Activated CD8-positive, alpha-beta T cell treated with anti-CD3 and anti-CD28 coated beads for 36 hours (primary cell): ENCODE data around the gene ZNF644. TPM values are rescaled to one million over a fixed set of nuclear protein-coding genes. Genes with fewer than 3 reads are reported as not detected.

Source experiments
- ATAC-seq: fragments of 200-7000 bp; cut with Tn5 transposase; one replicate; pipeline ENCODE4 v1.10.0; 2021; ENCODE audit warnings: mild to moderate bottlenecking, moderate library complexity
- CTCF ChIA-PET: fragments of 350-600 bp; sonication (Branson Sonifier 250); formaldehyde crosslinking; loops from one replicate; lab custom pipeline; 2021; ENCODE audit warnings: antibody characterized with exemption; lab: Charles Lee
- POLR2A ChIA-PET: fragments of 350-600 bp; sonication (Branson Sonifier 250); formaldehyde crosslinking; loops from one replicate; lab custom pipeline; 2021; ENCODE audit warnings: antibody characterized with exemption; lab: Charles Lee
- DNase-seq: peaks from one replicate; pipeline ENCODE4 v3.0.0-alpha.2; 2020
- H3K27ac Mint-ChIP-seq: one replicate; pipeline ENCODE4 v1.8.0; 2021; ENCODE audit warnings: mild to moderate bottlenecking, mixed read lengths
- H3K27me3 Mint-ChIP-seq: one replicate; pipeline ENCODE4 v1.8.0; 2021; ENCODE audit warnings: mixed read lengths
- H3K36me3 Mint-ChIP-seq: one replicate; pipeline ENCODE4 v1.8.0; 2021; ENCODE audit warnings: low read depth, mixed read lengths
- H3K4me1 Mint-ChIP-seq: one replicate; pipeline ENCODE4 v1.8.0; 2021; ENCODE audit warnings: low read depth, mixed read lengths
- H3K4me3 Mint-ChIP-seq: one replicate; pipeline ENCODE4 v1.8.0; 2021; ENCODE audit warnings: mild to moderate bottlenecking, moderate library complexity, mixed read lengths
- H3K9me3 Mint-ChIP-seq: one replicate; pipeline ENCODE4 v1.8.0; 2021; ENCODE audit warnings: mixed read lengths
- CTCF ChIP-seq: fragments of 200-600 bp; IDR thresholded peaks from one replicate; pipeline ENCODE4 v1.8.0; 2022; ENCODE audit warnings: antibody characterized with exemption, mild to moderate bottlenecking
- intact Hi-C: fragments of 100-400 bp; cut with micrococcal nuclease; formaldehyde crosslinking; loops from one replicate; pipeline ENCODE4 v1.10.0; 2022
- total RNA-seq, 2 experiments: library from RNA; stranded (reverse); gene quantifications; one replicate each; pipeline ENCODE4 v1.2.3, GENCODE V29; 2021

The ZNF644 gene
- total RNA-seq, 2 experiments from 2014 or later = 43.4 to 44.9 TPM

GRCh38 chr1:90990779-90991178 is 31.1 kb downstream of the ZNF644 start:
- ChIA-PET CTCF (no interaction called here), POLR2A (no interaction called here)
- TF ChIP-seq CTCF = no peak
- ATAC-seq (no peak), DNase-seq (no peak)
- Mint-ChIP-seq H3K27ac (no peak overlapping the region), H3K4me3 (no peak overlapping the region), H3K9me3 (peaks cover 35% of the 10 kb centered on the region), H3K27me3 (no peaks in the 10 kb centered on the region), H3K36me3 (peaks cover 86% of the 10 kb centered on the region), H3K4me1 (peaks cover 69% of the 10 kb centered on the region)
- intact Hi-C loops = no loop called here

GRCh38 chr1:90989990-90990389 is 31.8 kb downstream of the ZNF644 start:
- H3K4me1 Mint-ChIP-seq = peaks cover 66% of the 10 kb centered on the region
- intact Hi-C loops = no loop called here
- peaks cover 31% of the 10 kb centered on the region for H3K9me3 Mint-ChIP-seq
- H3K4me3 Mint-ChIP-seq = no peak overlapping the region
- H3K27me3 Mint-ChIP-seq = no peaks in the 10 kb centered on the region
- DNase-seq (no peak), ATAC-seq (no peak)
- ChIA-PET POLR2A (no interaction called here), CTCF (no interaction called here)
- H3K36me3 Mint-ChIP-seq = peaks cover 82% of the 10 kb centered on the region
- no peak for TF ChIP-seq CTCF
- H3K27ac Mint-ChIP-seq = no peak overlapping the region

GRCh38 chr1:90989302-90989701 is 32.5 kb downstream of the ZNF644 start:
- Mint-ChIP-seq H3K9me3 (peaks cover 27% of the 10 kb centered on the region), H3K4me3 (no peak overlapping the region), H3K36me3 (peaks cover 76% of the 10 kb centered on the region), H3K27ac (no peak overlapping the region), H3K4me1 (peaks cover 61% of the 10 kb centered on the region), H3K27me3 (no peaks in the 10 kb centered on the region)
- ChIA-PET CTCF (no interaction called here), POLR2A (no interaction called here)
- intact Hi-C loops = no loop called here
- no peak for ATAC-seq
- no peak for DNase-seq
- no peak for TF ChIP-seq CTCF

GRCh38 chr1:90987841-90988240 is 34.0 kb downstream of the ZNF644 start:
- Mint-ChIP-seq H3K27me3 (no peaks in the 10 kb centered on the region), H3K4me1 (peaks cover 61% of the 10 kb centered on the region), H3K27ac (no peak overlapping the region), H3K9me3 (peaks cover 26% of the 10 kb centered on the region), H3K36me3 (peaks cover 73% of the 10 kb centered on the region), H3K4me3 (no peak overlapping the region)
- ChIA-PET CTCF (no interaction called here), POLR2A (no interaction called here)
- no peak for ATAC-seq
- DNase-seq = no peak
- intact Hi-C loops = no loop called here
- no peak for TF ChIP-seq CTCF

GRCh38 chr1:90986953-90987352 is 34.9 kb downstream of the ZNF644 start:
- intact Hi-C loops = no loop called here
- Mint-ChIP-seq H3K27me3 (no peaks in the 10 kb centered on the region), H3K4me3 (no peak overlapping the region), H3K36me3 (peaks cover 70% of the 10 kb centered on the region), H3K27ac (no peak overlapping the region), H3K9me3 (peaks cover 24% of the 10 kb centered on the region), H3K4me1 (peaks cover 61% of the 10 kb centered on the region)
- ChIA-PET POLR2A (no interaction called here), CTCF (no interaction called here)
- DNase-seq (no peak), ATAC-seq (no peak)
- TF ChIP-seq CTCF = no peak
